ENCODE measurements around the gene BTAF1. TPM values are rescaled to one million over a fixed set of nuclear protein-coding genes. Genes with fewer than 3 reads are reported as not detected.

BTAF1 gene
- 10 to 100 TPM; 18.1 to 20.8 (median 20.4) TPM for total RNA-seq (2021; fragmentation: NEBNext Ultra II Directional; extraction: Animal tissue kit (Norgen Biotek cat#: 25700))
- long read RNA-seq, partial matches to known transcripts, result 16 of 21 reads
- long read RNA-seq, other reads (novel, unspliced or antisense), result 5 of 21 reads

DNA sequence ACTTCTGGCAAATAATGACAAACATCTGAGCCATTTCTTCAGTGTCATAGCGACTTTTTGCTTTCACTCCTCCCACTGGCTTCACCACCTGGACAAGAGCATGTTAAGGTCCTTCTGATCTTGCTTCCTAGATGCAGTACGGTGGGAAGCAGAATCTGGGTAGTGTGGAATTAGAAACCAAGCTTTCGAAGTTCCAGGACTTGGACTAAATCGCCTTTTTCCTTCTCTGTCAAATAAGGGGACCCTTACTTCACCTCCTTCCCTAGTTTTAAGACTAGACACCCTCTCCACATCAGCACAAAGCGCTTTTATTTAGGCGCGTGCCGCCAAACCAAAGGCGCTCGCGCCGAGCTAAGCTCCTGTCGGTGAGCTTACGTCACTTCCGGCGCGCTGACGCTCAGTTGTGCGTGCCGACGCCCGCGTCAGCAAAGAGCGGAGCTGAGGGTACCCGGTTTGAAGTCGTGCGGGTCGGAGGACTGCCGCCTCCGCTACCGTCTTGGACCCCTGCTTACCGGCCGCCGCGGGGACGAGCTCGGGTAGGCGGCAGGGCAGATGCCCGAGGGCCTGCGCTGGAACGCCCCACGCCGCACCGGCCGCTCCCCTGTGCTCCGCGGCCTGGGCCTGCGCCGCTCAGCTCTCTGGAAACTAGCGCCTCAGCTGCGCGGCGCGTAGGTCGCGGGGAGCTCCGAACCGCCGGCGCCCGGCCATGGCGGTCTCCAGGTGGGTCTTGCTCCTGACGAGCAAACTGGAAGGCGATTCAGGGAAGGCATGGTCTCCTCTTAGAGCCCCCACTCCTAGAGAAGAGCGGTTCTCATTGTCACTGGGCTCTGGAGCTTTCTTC, at the start of gene BTAF1:
Gene BTAF1 (plus strand): TSS at position 400 of the 841 bp plus-strand sequence. CDS start 307 bp downstream, at position 707.
- peak within 1 kb of the TSS; percentile 99 for H3K27ac Mint-ChIP-seq
- H3K9me3 Mint-ChIP-seq, result peaks cover 6% of the 10 kb centered on the region; the same call in 1 of the 2 replicates
- TF ChIP-seq, protein P1, sequence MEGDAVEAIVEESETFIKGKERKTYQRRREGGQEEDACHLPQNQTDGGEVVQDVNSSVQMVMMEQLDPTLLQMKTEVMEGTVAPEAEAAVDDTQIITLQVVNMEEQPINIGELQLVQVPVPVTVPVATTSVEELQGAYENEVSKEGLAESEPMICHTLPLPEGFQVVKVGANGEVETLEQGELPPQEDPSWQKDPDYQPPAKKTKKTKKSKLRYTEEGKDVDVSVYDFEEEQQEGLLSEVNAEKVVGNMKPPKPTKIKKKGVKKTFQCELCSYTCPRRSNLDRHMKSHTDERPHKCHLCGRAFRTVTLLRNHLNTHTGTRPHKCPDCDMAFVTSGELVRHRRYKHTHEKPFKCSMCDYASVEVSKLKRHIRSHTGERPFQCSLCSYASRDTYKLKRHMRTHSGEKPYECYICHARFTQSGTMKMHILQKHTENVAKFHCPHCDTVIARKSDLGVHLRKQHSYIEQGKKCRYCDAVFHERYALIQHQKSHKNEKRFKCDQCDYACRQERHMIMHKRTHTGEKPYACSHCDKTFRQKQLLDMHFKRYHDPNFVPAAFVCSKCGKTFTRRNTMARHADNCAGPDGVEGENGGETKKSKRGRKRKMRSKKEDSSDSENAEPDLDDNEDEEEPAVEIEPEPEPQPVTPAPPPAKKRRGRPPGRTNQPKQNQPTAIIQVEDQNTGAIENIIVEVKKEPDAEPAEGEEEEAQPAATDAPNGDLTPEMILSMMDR (IDR thresholded peaks at IDR 0.05), result no peak
- peaks cover 2% of the 10 kb centered on the region; the same call in 1 of the 2 replicates for H3K27me3 Mint-ChIP-seq (ENCODE audit: insufficient read depth)
- peaks cover 43% of the 10 kb centered on the region for H3K4me1 Mint-ChIP-seq (ENCODE audit: low read depth)
- H3K4me3 Mint-ChIP-seq, result peak within 1 kb of the TSS; percentile 99
- peaks cover 24% of the 10 kb centered on the region for H3K36me3 Mint-ChIP-seq (ENCODE audit: low read depth)
- peak; percentile 82 for DNase-seq

DNA sequence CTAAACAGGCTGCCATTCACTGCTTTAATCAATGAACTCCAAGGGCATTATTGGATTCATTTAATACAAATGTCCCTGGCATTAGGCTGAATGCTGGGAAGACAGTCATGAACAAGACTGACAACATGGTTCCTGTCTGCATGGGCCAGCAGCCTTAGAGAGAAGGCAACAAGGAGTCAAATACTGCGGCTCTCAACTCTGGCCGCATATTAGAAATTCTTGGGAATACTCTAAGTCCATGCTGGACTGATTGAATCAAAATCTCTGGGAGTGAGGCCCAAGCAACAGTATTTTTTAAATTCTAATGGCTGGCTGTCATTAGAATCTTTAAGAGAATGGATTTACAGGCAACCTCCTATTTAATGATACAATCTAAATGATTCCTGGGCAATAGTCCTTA, 48.4 kb upstream of the BTAF1 start:
- Mint-ChIP-seq H3K4me1 (ENCODE audit: low read depth) (no peaks in the 10 kb centered on the region), H3K27ac (no peak overlapping the region), H3K36me3 (ENCODE audit: low read depth) (no peaks in the 10 kb centered on the region), H3K9me3 (no peaks in the 10 kb centered on the region), H3K4me3 (no peak overlapping the region), H3K27me3 (ENCODE audit: insufficient read depth) (no peaks in the 10 kb centered on the region; the same call in 1 of the 2 replicates)
- TF ChIP-seq, protein P1 (IDR thresholded peaks at IDR 0.05), result no peak
- no peak for DNase-seq

DNA sequence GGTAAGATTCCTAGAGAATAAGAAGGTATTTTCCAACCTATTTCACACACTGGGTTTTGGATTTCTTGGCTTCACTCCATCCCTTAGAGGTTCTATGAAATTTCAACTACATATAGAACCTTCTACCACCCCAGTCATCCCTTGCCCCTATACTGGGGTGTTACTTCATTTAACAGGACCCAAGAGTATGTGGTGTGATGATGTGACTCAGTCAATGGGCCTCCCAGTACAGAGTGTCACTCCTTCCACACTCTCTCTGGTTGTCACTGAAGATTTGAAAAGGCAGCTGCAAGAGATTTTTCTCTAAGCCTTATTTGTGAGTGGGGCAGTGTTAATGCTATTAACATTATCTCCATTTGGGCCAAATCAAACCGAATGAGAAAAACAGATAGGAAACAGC, 47.8 kb upstream of the BTAF1 start:
- Mint-ChIP-seq H3K9me3 (no peaks in the 10 kb centered on the region), H3K27ac (no peak overlapping the region), H3K36me3 (ENCODE audit: low read depth) (no peaks in the 10 kb centered on the region), H3K4me1 (ENCODE audit: low read depth) (no peaks in the 10 kb centered on the region), H3K27me3 (ENCODE audit: insufficient read depth) (peaks cover 2% of the 10 kb centered on the region; the same call in 1 of the 2 replicates), H3K4me3 (no peak overlapping the region)
- TF ChIP-seq, protein P1 (IDR thresholded peaks at IDR 0.05), result no peak
- no peak for DNase-seq

DNA sequence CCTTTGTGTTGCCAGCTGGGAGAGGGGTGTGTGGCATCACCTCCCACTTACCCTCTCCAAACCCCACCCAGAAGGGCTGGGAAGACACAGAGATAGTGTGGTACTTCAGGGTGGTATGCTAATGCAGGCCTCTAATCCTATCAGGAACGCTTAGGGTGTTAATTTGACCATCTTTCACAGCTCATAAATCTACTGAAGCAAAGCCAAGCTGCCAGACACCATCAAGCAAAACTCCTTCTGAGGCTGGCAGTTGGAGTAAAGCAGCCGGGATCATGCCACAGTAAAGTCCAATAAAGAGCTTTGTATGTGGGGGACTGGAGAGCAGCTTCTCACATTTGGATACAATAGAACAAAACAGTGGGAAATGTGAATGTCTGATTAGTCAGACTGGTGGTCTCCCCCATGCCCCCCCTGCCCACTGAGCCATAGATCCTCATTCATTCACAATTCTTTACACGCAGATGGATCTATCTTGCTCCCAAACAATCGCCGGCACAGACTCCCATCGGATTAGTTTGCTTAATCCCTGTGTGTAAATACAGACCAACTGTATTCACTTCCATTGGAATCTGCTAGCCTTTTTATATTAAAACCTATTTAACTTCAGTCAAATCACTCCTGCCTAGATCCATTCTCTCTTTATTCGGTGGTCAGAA, 43.9 kb upstream of the BTAF1 start:
- H3K36me3 Mint-ChIP-seq (ENCODE audit: low read depth), result no peaks in the 10 kb centered on the region
- no peak for DNase-seq
- TF ChIP-seq, protein P1 (IDR thresholded peaks at IDR 0.05), result no peak
- no peak overlapping the region for H3K27ac Mint-ChIP-seq
- H3K27me3 Mint-ChIP-seq (ENCODE audit: insufficient read depth), result peaks cover 5% of the 10 kb centered on the region; the same call in 1 of the 2 replicates
- peaks cover 15% of the 10 kb centered on the region for H3K4me1 Mint-ChIP-seq (ENCODE audit: low read depth)
- H3K4me3 Mint-ChIP-seq, result no peak overlapping the region
- no peaks in the 10 kb centered on the region for H3K9me3 Mint-ChIP-seq

DNA sequence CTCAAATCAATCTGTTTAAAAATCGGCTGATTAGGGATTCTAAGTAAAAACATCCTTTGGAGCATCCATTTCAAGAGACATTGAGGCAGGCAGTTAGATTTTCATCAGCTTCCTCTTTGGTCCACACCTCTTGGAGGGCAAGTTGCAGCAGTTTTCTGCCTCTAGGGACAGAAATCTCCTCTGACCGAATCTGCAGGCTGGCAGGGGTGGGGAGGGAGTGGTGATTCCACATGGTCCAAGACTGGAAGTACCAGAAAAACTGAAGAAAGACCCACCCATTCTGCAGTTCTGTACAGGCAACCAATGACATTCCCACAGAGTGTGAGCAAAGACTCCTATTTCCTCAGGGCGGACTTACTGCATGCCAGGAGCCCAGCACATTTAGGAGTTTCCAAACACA, 43.3 kb upstream of the BTAF1 start:
- TF ChIP-seq, protein P1 (IDR thresholded peaks at IDR 0.05), result no peak
- Mint-ChIP-seq H3K36me3 (ENCODE audit: low read depth) (no peaks in the 10 kb centered on the region), H3K9me3 (no peaks in the 10 kb centered on the region), H3K27ac (no peak overlapping the region), H3K4me1 (ENCODE audit: low read depth) (peaks cover 20% of the 10 kb centered on the region), H3K4me3 (no peak overlapping the region), H3K27me3 (ENCODE audit: insufficient read depth) (peaks cover 5% of the 10 kb centered on the region; the same call in 1 of the 2 replicates)
- peak; percentile 11 for DNase-seq
